HG02973 (cell line): Measurements from ENCODE around the gene ZBTB45.
"Not testable (repeated sequence)": the region's sequence is repeated elsewhere in the genome, so short reads cannot be mapped to it uniquely, and the experiment has no call there.

Source experiments
- ATAC-seq: cut with Tn5 transposase; IDR thresholded peaks from one replicate; pipeline ENCODE4 v1.9.1; 2021; ENCODE audit warnings: moderate library complexity; ENCODE audit not compliant: unreplicated experiment

ZBTB45 gene

GRCh38 chr19:58542641-58543372, 23.2 kb upstream of the ZBTB45 start:
- ATAC-seq: not testable (repeated sequence)

GRCh38 chr19:58539169-58539559, 19.6 kb upstream of the ZBTB45 start:
- not testable (repeated sequence) for ATAC-seq

- ATAC-seq: no peak
Observed at GRCh38 chr19:58538257-58539168, 18.9 kb upstream of the ZBTB45 start.

- ATAC-seq: no peak
Observed at GRCh38 chr19:58536852-58537798, 17.5 kb upstream of the ZBTB45 start.

GRCh38 chr19:58535857-58536256, 16.2 kb upstream of the ZBTB45 start:
- no peak for ATAC-seq

GRCh38 chr19:58531034-58531840, 11.6 kb upstream of the ZBTB45 start:
- no peak for ATAC-seq

- ATAC-seq: no peak
Observed at GRCh38 chr19:58529405-58529804, 9.8 kb upstream of the ZBTB45 start.

GRCh38 chr19:58522709-58523108, 3.1 kb upstream of the ZBTB45 start:
- no peak for ATAC-seq

GRCh38 chr19:58521651-58522050, 2.0 kb upstream of the ZBTB45 start:
- ATAC-seq: no peak

- ATAC-seq: no peak
Observed at GRCh38 chr19:58520257-58520599, 618 bp upstream of the ZBTB45 start.

GRCh38 chr19:58519087-58519354, 589 bp downstream of the ZBTB45 start:
- ATAC-seq: no peak

- no peak for ATAC-seq
Observed at GRCh38 chr19:58518256-58519086, 1.1 kb downstream of the ZBTB45 start.

- no peak for ATAC-seq
Observed at GRCh38 chr19:58516964-58517833, 2.4 kb downstream of the ZBTB45 start.

GRCh38 chr19:58516246-58516836, 3.3 kb downstream of the ZBTB45 start:
- ATAC-seq: no peak

- no peak for ATAC-seq
Observed at GRCh38 chr19:58515259-58515658, 4.4 kb downstream of the ZBTB45 start.

- ATAC-seq: no peak
Observed at GRCh38 chr19:58514564-58515022, 5.0 kb downstream of the ZBTB45 start.

- ATAC-seq: peak; percentile 50
Observed at GRCh38 chr19:58513694-58514563, 5.7 kb downstream of the ZBTB45 start.
